ENCODE results near the gene BSCL2. TPM values are rescaled to one million over a fixed set of nuclear protein-coding genes. Genes with fewer than 3 reads are reported as not detected.

Gene BSCL2
- total and polyA plus RNA-seq, 12 donors = 8.5 to 83.0 (median 19.7) TPM

- 0 to 3% methylated on average over 7 of the region's 7 CpGs for WGBS, 2 donors
Observed at GRCh38 chr11:62725646-62726045, 18.4 kb upstream of the BSCL2 start.

GRCh38 chr11:62724171-62724570 is 16.9 kb upstream of the BSCL2 start:
- no peak for ATAC-seq
- Histone ChIP-seq H3K27ac (peak overlapping the region in 2 of 10 donors; percentile 93 to 99), H3K36me3 (peaks cover 5 to 58% (median 51%) of the 10 kb centered on the region in 9 donors), H3K4me3 (peak overlapping the region in 7 of 10 donors; percentile 67 to 98 (median 92)), H3K9me3 (no peaks in the 10 kb centered on the region), H3K4me1 (peaks cover 3 to 53% (median 30%) of the 10 kb centered on the region in 9 donors), H3K27me3 (no peaks in the 10 kb centered on the region)
- 38 to 40% methylated on average over 8 of the region's 8 CpGs for WGBS, 2 donors
- TF ChIP-seq CTCF (IDR thresholded peaks at IDR 0.05) = no peak
- intact Hi-C loops (cut with DNase I) = no loop called here
- no peak for DNase-seq

More at GRCh38 chr11:62725646-62726045, 18.4 kb upstream of the BSCL2 start:
- H3K4me3 ChIP-seq = peak overlapping the region; percentile 63 to 98 (median 89)
- TF ChIP-seq CTCF (IDR thresholded peaks at IDR 0.05) = no peak
- intact Hi-C loops (cut with DNase I) = loop anchor here in 4 of 10 donors (2.0 to 5.0 kb wide), 4 partner anchors 17 to 117 kb away; partner anchors contain the start of genes TAF6L (in 2 of the 4) and NXF1 (in 1 of the 4)
- H3K27ac ChIP-seq = peak overlapping the region in 8 of 10 donors; percentile 87 to 99 (median 93)
- no peaks in the 10 kb centered on the region for H3K27me3 ChIP-seq
- H3K4me1 ChIP-seq = peaks cover 11 to 65% (median 42%) of the 10 kb centered on the region in 9 donors
- ATAC-seq (no peak), DNase-seq (no peak)
- no peaks in the 10 kb centered on the region for H3K9me3 ChIP-seq
- peaks cover 0 to 52% (median 36%) of the 10 kb centered on the region in 9 donors for H3K36me3 ChIP-seq

GRCh38 chr11:62721994-62722393 is 14.8 kb upstream of the BSCL2 start:
- no peaks in the 10 kb centered on the region for H3K9me3 ChIP-seq
- H3K27me3 ChIP-seq = no peaks in the 10 kb centered on the region
- DNase-seq = no peak
- no peak for ATAC-seq
- 48 to 61% methylated on average over 7 of the region's 7 CpGs for WGBS, 2 donors
- no peak overlapping the region for H3K4me3 ChIP-seq
- TF ChIP-seq CTCF (IDR thresholded peaks at IDR 0.05) = peak in 1 of 9 donors; percentile 10
- H3K27ac ChIP-seq = no peak overlapping the region
- intact Hi-C loops (cut with DNase I) = no loop called here
- H3K36me3 ChIP-seq = peaks cover 9 to 80% (median 73%) of the 10 kb centered on the region in 9 donors
- peaks cover 3 to 58% (median 30%) of the 10 kb centered on the region in 9 donors for H3K4me1 ChIP-seq

- ATAC-seq = no peak
- Histone ChIP-seq H3K9me3 (no peaks in the 10 kb centered on the region), H3K4me1 (peaks cover 0 to 43% (median 17%) of the 10 kb centered on the region in 9 donors), H3K36me3 (peaks cover 9 to 100% (median 97%) of the 10 kb centered on the region in 9 donors), H3K27me3 (no peaks in the 10 kb centered on the region), H3K4me3 (no peak overlapping the region), H3K27ac (no peak overlapping the region)
- intact Hi-C loops (cut with DNase I) = no loop called here
- 77 to 79% methylated on average over 2 of the region's 2 CpGs for WGBS, 2 donors
- no peak for DNase-seq
- no peak for TF ChIP-seq CTCF (IDR thresholded peaks at IDR 0.05)
Observed at GRCh38 chr11:62719302-62719978, 12.2 kb upstream of the BSCL2 start.

Measured in heart right ventricle (tissue), 16 donors.